C4-2B (cell line): ENCODE results near the gene EXOC7.

Source experiments
- ZFX ChIP-seq: fragments of 450-650 bp; IDR thresholded peaks from 2 replicates; pipeline ENCODE4 v1.6.1; 2017
- TF ChIP-seq, protein P1 (sequence below): fragments of 450-650 bp; conservative IDR thresholded peaks from 2 replicates; pipeline ENCODE4 v1.5.1; 2017; ENCODE audit warnings: mild to moderate bottlenecking

DNA sequence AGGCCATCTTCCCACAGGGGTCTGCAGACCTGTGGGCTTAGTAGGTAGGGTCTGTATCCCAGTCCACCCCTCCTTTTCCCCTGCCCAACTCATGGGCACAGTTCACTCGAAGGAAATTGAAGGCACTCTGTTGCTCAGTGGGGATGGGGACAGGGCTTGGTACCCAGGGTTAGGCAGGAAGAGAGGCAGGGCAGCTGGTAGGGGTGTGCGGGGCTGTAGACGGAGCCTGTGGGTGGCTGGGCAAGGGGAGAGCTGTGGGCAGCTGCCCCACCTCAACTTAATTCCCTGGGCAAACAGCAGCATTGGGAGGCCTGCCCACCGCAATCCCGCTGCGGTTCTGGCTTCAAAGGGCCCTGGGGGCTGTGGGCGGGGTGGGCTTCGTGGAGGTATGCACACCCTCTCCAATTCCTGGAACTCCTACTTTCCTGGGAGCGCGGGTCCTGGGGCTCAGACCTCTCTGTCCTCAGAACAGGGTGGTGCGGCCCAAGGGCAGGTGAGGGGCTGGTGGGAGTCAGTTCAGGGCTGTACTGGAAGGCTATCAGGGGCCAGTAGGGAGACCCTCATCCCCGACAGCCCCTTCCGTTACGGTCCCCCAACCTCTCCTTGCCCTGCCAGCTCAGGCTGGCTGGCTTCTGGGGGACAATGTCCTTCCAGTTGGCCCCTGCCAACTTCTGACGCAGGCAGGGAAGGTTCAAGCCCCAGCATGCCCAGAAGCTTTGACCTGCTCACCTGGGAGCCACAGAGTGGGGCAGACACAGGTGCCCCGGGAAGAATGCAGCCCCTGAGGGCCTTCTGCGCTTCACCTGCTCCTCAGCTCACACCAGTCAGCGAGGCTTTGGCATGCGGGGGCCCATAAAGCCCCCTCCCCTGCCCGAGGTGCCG is 28.3 kb upstream of the EXOC7 start:
- TF ChIP-seq, protein P1, sequence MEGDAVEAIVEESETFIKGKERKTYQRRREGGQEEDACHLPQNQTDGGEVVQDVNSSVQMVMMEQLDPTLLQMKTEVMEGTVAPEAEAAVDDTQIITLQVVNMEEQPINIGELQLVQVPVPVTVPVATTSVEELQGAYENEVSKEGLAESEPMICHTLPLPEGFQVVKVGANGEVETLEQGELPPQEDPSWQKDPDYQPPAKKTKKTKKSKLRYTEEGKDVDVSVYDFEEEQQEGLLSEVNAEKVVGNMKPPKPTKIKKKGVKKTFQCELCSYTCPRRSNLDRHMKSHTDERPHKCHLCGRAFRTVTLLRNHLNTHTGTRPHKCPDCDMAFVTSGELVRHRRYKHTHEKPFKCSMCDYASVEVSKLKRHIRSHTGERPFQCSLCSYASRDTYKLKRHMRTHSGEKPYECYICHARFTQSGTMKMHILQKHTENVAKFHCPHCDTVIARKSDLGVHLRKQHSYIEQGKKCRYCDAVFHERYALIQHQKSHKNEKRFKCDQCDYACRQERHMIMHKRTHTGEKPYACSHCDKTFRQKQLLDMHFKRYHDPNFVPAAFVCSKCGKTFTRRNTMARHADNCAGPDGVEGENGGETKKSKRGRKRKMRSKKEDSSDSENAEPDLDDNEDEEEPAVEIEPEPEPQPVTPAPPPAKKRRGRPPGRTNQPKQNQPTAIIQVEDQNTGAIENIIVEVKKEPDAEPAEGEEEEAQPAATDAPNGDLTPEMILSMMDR: no peak
- no peak for TF ChIP-seq ZFX
